NT2/D1 (cell line): Measurements from ENCODE around the gene NAMPT.

ENCODE experiments used
- DNase-seq: peaks from one replicate; pipeline ENCODE4 v3.0.0-alpha.2; 2011; ENCODE audit warnings: low read depth, low spot score
- H3K27me3 ChIP-seq: 2 replicates; pipeline ENCODE4 v1.6.0; 2011; ENCODE audit warnings: mild to moderate bottlenecking; ENCODE audit not compliant: insufficient read length, insufficient read depth
- H3K36me3 ChIP-seq: 2 replicates; pipeline ENCODE4 v1.6.1; 2011; ENCODE audit warnings: mild to moderate bottlenecking, low read length, mixed read lengths; ENCODE audit not compliant: insufficient read depth, insufficient read length
- H3K4me1 ChIP-seq: 2 replicates; pipeline ENCODE4 v1.5.1; 2011; ENCODE audit not compliant: insufficient read depth, insufficient read length
- H3K4me3 ChIP-seq: 2 replicates; pipeline ENCODE4 v1.5.1; 2011; ENCODE audit warnings: low read depth; ENCODE audit not compliant: insufficient read length
- H3K9ac ChIP-seq: 2 replicates; pipeline ENCODE4 v1.6.0; 2011; ENCODE audit warnings: low read depth; ENCODE audit not compliant: insufficient read length
- H3K9me3 ChIP-seq: 2 replicates; pipeline ENCODE4 v1.5.1; 2011; ENCODE audit warnings: mild to moderate bottlenecking, low read length; ENCODE audit not compliant: insufficient read depth
- SUZ12 ChIP-seq: IDR thresholded peaks from 2 replicates; pipeline ENCODE4 v1.6.1; 2011; ENCODE audit not compliant: insufficient read length, insufficient read depth; ENCODE audit errors: extremely low read depth
- YY1 ChIP-seq: IDR thresholded peaks from 2 replicates; pipeline ENCODE4 v1.6.1; 2011; ENCODE audit not compliant: insufficient read length, insufficient read depth
- ZNF274 ChIP-seq: IDR thresholded peaks from 2 replicates; pipeline ENCODE4 v1.6.1; 2011; ENCODE audit warnings: mild to moderate bottlenecking, low read depth, low read length

NAMPT gene

DNA sequence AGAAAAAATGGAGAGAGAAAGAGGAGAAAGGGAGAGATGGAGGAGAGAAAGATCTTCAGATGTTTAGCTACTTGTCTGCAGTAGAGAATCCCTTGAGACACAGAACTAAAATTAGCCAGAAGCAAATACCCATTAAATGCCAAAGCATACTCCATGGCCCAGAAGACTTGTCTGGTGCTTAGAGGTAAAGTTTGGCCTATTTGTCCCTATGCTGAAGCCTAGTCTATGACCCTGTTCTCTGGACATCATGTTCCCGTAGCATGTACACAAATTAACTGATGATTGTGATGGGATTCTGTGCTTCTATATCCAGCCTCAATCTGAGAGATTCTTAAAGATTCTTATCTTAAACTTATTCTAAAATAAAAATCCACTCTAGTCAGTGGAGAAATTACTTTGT is 85.8 kb downstream of the NAMPT start:
- Histone ChIP-seq H3K9me3 (no peaks in the 10 kb centered on the region), H3K4me1 (no peaks in the 10 kb centered on the region), H3K4me3 (no peak overlapping the region), H3K36me3 (no peaks in the 10 kb centered on the region), H3K27me3 (peaks cover 2% of the 10 kb centered on the region), H3K9ac (no peak overlapping the region)
- TF ChIP-seq YY1 (no peak), SUZ12 (no peak), ZNF274 (no peak)
- DNase-seq = no peak
